Fibroblast of skin of scalp (primary cell): Measurements from ENCODE around the gene C1orf198. TPM values are rescaled to one million over a fixed set of nuclear protein-coding genes. Genes with fewer than 3 reads are reported as not detected.

ENCODE experiments used
- DNase-seq: peaks from one replicate; pipeline ENCODE4 v3.0.0-alpha.2; 2013
- polyA plus RNA-seq, 2 experiments: library from polyadenylated mRNA; unstranded; fragments of 120-200 nt; gene quantifications; one replicate each; pipeline ENCODE4 v1.2.1, GENCODE V29; 2013; ENCODE audit not compliant: insufficient read length in 2 of 2

The C1orf198 gene
- polyA plus RNA-seq (2013, experiment 1 of 2; ENCODE audit: insufficient read length) = 171 TPM
- polyA plus RNA-seq (2013, experiment 2 of 2; ENCODE audit: insufficient read length) = 174 TPM

GRCh38 chr1:230867903-230868735 is at the start of gene C1orf198:
Gene C1orf198 (minus strand): TSS chr1:230868521. CDS start chr1:230868512, 9 bp downstream.
- DNase-seq = peak; percentile 75

- peak; percentile 78 for DNase-seq
Measured at GRCh38 chr1:230917284-230918135, 49.2 kb upstream of the C1orf198 start.

DNA sequence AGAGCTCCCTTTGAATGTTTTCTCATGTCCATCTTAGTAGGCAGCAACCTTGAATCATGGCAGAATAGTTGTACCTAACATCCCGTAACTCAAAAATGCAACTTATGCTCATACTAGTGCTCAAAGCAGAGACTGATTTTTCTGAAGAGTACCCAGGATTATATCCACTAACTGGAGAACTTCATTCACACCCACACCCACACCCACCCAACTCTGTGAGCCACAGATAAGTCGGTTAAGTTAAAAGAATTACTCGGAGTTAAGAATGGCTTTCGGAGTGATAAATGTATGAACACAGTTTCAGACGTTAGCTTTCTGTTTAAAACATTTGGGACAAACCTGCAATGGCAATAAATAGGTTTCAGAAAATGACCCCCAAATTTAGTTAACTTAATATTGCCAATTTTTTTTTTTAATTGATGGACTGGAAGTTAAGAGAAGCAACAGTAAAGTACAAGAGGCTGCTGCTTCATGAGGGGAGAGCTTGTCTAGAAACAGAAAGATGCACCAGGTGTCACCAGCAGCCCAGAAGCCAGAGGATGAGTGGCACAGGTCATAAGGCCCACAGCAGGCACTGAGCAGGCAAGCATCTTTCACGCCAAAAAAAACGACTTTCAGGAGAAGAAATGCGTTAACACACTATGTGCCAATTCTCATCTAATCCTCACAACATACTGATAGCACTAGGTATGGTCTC is 48.4 kb upstream of the C1orf198 start:
- DNase-seq = no peak

DNA sequence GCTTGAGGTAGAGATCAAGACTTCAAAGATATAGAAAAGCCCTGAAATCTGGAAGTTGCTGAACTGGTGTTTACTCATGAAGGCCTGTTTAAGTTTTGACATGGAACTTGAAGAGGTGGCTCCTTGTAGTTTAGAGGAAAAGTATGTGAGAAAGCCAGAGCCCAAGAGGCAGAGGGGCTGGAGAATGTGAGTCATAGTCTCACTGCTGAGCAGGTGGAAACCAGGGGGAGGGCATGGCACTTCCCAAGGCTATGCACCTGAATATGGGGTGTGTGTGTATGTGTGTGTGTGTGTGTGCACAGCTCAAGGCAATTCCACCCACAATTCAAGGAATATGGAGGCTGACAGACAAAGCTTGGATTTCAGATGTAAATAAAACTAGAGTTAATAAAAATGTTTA is 46.8 kb upstream of the C1orf198 start:
- DNase-seq = no peak

- DNase-seq = peak; percentile 57
Measured at GRCh38 chr1:230913496-230913895, 45.2 kb upstream of the C1orf198 start.

GRCh38 chr1:230910755-230911117 is 42.4 kb upstream of the C1orf198 start:
- no peak for DNase-seq

DNA sequence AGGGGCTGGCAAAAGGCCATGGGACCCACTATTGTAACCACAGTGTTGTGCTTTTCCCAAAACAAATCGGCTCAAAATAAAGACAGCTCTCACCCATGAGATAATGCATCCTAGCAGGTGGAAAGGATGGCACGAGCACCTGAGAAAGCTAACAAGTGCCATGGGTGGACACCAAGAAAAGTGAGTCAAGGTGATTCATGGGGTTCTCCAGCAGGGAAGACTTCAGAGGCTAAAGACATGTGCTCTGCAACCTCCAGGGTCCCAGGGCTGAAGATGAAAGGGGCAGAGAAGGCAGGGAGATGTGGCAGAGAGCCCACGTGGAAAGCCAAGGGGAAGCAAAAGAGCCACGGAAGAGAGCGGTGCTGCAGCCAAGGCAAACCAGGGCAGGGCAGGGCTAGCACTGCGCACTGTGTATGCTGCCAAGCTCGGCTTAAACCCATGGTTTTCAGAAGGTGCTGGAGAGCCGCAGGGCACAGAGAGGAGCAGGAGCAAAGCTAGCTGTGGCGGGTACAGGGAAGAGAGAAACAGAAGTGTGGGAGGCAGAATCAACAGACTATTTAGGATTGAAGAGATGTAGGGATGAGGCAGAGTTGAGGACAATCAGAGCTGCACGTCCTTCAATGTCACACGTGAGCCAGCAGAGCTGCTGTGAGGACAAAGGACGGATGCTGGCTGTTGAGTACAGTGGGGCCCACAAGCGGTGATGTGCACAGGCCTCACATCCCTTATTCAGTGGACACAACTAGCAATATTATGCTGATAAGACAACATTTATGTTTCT is 41.8 kb upstream of the C1orf198 start:
- no peak for DNase-seq

DNA sequence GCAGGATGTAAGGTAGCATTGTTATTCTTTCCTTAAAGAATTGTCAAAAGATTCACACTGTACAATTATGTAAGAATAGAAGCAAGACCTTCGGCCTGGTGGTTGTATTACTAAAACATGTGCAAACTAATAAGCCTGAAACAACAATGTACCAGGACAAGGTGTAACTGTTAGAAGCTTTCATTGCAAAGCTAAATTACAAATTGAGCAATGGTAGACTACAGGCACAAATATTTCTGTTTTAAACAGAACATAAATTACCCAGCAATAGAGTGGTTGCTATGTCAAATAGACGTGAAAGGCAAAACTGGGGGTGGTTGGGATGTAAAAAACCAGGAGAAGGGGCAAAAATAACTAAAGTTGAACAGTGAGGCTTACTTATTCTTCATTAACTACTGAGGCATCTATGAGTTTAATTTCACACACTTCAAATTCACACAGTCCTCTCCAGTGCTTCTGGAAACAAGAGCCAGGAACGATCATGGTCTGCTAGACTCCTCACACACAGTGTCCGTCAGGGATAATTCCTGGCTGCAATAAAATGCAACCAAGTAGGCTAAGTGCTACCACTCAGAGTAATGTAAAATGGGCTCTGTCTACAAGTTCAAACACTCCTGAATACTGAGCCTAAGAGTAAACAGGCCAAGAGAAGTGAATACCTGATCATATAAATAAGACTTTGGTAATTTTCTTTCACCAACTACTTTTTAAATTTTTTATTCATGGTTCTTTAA is 39.3 kb upstream of the C1orf198 start:
- DNase-seq = no peak

DNA sequence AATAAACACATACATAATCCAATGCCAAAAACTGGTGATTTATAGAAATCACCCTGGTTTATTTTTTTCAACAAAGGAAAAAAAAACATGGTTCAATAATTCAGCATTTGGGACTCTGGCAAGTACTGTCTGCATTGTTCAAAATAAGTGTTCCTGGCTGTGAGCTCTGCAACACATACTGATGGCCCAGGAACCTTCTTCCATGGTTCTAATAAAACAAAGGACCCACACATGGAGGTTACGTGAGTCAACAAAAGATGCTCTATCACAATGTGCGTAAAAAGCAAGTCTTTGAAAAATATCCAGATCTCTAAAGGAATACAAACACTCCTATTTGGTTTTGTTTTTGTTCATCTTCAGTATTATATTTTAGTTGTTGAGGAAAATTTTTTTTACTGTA is 37.9 kb upstream of the C1orf198 start:
- DNase-seq = no peak

GRCh38 chr1:230905733-230906132 is 37.4 kb upstream of the C1orf198 start:
- no peak for DNase-seq

GRCh38 chr1:230902349-230902923 is 34.1 kb upstream of the C1orf198 start:
- no peak for DNase-seq

DNA sequence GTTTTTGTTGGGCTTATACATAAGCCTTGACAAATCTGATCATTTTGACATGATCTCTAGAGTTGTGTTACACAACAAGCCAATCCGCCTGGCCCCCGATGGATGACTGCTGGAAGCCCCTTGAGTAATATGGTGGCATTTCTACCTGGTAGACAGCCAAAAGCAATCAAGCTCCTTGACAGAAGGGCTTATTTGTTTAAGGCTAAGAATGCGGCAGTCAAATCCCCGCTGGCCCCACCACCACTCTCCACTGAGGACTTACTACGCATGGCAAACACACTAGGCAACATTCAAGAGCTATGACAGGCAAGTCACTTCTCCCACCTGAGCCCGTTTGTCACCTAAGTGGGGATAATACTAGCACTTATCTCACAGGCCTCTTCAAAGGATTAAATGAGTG is 33.4 kb upstream of the C1orf198 start:
- DNase-seq = no peak

DNA sequence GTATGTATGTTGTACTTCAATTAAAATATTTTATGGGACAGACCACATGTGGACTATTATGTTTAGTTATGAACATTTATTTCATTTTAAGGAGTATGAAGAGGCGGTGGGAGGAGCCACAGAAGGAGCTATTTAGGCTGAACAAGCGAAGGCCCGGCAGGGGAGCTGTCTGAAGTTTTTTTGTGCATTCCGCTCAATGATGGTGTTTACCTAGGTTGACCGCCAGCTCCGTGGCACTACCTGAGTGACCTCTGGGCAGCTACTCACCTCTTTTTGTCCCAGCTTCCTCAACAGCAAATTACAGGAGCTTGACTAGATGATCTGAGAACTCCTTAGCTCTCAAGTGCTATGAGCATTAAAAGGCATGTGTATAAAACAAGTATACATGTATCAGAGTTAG is 32.7 kb upstream of the C1orf198 start:
- DNase-seq = no peak

- peak; percentile 83 for DNase-seq
Measured at GRCh38 chr1:230899841-230900251, 31.5 kb upstream of the C1orf198 start.

DNA sequence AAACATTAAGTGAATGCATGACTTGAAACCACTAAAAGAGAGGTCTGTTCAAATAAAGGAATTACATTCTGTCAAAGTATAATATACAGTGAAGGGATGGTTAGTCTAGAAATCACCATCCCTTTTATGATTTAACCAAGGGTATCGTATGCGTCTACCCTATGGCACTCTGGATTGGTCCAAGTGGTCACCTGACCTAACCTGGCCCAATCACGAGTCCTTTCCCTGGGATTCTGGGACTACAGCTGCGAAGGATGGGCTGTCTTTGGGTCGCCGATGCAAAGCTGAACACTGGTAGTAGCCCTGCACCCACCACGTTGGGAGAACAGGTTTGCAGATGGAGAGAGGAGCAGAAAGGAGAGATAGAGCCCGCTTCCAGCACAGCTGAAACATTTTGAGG is 30.4 kb upstream of the C1orf198 start:
- DNase-seq = no peak

DNA sequence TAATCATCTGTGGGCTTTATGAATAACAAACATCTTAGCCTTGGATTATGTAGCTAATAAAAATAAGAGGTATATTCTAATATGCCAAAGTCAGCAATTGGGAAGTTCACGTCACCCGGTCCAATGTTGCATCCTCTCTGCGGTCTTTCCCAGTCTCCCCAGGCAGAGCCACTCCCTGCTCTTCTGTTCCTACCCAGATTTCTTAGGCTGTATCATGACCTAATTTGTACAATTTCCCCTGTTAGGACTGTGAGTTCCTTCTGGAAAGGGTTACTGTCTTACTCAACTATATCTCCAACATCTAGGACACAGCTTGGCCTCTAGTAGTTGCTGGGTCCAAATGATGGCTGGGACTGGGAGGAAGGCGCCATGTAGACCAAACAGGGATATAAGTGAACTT is 29.8 kb upstream of the C1orf198 start:
- no peak for DNase-seq

DNA sequence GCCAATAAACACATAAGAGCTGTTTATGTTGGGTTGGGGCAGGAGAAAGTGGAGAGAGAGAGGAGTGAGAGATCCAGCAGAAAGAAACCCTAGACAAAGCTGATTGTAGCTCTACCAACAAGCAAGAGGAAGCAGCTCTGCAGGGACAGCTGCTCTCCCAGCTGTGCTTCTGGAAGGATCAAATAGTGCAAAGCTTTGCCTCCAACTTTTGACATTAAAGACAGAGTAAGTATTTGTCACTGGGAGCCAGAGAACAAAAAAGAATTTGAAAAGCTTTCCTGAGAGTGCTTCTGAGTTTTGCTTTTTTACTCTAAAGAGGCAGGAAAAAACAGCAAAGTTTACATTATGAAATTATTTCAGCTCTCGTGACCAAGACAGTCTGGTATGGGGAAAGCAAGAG is 28.5 kb upstream of the C1orf198 start:
- no peak for DNase-seq

DNA sequence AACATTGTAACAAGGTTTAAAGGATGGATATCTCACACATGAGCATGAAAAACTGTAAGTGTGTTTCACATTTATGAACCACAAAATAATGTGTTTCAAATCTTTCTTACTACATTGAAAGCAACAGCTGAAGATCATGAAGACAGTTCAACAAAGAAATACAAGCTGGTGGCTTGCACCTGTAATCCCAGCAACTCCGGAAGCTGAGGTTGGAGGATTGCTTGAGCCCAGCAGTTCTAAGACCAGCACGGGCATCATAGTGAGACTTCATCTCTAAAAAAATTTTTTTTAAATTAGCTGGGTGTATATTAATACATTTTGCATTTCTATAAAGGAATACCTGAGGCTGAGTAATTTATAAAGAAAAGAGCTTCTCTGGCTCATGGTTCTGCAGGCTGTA is 27.1 kb upstream of the C1orf198 start:
- no peak for DNase-seq

DNA sequence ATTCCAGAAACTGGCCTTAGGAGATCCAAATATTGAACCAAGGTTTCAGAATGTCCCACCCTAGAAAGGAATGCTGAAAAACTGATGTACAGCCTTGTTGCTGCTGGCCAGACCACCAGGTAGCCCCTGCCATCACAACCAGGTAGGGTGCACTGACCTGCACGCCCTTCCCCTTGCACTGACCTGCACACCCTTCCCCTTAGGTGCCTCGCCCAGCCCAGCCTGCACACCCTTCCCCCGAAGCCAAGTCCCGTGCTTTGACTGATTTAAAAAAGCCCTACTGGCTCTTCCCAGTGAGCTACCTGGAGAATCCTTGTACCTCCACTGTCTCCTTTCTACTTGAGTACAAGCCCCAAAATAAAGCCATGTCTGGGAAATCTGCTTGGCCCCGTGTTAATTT is 26.3 kb upstream of the C1orf198 start:
- no peak for DNase-seq

DNA sequence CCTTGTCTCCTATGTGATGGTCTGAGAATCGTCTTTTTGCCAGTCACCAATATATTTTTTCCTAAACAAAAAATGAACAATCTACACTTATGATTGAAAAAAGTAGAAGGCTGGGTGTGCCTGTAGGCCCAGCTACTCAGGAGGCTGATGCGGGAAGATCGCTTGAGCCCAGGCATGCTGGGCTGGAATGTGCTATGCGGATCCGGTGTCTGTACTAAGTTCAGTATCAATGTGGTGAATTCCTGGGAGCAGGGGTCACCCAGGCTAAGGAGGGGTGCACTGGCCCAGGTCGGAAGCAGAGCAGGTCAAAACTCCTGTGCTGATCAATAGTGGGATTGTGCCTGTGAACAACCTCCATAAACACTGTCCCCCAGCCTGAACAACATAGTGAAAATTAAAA is 25.7 kb upstream of the C1orf198 start:
- DNase-seq = no peak

- DNase-seq = no peak
Measured at GRCh38 chr1:230892018-230892491, 23.7 kb upstream of the C1orf198 start.
